ENCODE data around the gene SULT1B1. TPM values are rescaled to one million over a fixed set of nuclear protein-coding genes. Genes with fewer than 3 reads are reported as not detected.

SULT1B1 gene
- total and polyA plus RNA-seq, 2 of the 8 experiments (the other 6 are each of a cell fraction or from before 2014, with no cell fraction given), result not detected

GRCh38 chr4:69738872-69739271 lies 21.5 kb downstream of the SULT1B1 start (continued):
- TF ChIP-seq SIRT6 (IDR thresholded peaks at IDR 0.05; ENCODE audit: low read length) (no peak), CHD1 (IDR thresholded peaks at IDR 0.05; ENCODE audit: low read depth, low read length) (no peak), BACH1 (IDR thresholded peaks at IDR 0.05; ENCODE audit: low read length) (no peak)
